HG03097 (cell line): ENCODE results near the gene DPAGT1.

Experiments used
- ATAC-seq: cut with Tn5 transposase; IDR thresholded peaks from one replicate; pipeline ENCODE4 v1.9.1; 2021; ENCODE audit not compliant: unreplicated experiment, low FRiP score

The DPAGT1 gene

DNA sequence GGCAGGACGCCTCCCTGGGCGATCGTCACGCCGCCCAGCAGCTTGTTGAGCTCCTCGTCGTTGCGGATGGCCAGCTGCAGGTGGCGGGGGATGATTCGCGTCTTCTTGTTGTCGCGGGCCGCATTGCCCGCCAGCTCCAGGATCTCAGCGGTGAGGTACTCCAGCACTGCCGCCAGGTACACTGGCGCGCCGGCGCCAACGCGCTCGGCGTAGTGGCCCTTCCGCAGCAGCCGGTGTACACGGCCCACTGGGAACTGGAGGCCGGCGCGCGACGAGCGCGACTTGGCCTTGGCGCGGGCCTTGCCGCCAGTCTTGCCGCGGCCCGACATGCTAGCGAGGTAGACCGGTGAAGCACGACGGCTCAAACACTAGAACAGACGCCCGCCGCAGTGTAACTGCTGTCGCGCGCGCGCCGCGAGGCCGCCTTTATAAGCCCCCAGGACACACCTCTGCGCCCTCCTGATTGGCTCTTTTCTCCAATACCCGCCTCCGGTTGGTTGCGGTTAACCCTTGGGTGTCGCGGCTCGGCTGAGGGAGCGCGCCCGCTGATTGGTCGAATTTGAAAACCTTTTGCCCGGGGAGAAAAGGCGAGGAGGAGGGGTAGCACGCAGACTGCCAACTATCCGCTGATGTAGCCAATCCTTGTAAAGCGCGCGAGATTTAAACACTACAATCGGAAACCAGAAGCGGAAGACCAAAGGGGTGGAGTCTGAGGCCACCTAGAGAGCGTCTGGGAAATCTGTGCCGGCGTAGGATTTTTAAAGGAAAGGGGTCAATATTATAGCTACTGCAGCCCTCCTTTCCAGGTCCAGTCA, 6.4 kb downstream of the DPAGT1 start:
- peak; percentile 71 for ATAC-seq

GRCh38 chr11:119094816-119095065, 6.9 kb downstream of the DPAGT1 start:
- peak; percentile 32 for ATAC-seq

DNA sequence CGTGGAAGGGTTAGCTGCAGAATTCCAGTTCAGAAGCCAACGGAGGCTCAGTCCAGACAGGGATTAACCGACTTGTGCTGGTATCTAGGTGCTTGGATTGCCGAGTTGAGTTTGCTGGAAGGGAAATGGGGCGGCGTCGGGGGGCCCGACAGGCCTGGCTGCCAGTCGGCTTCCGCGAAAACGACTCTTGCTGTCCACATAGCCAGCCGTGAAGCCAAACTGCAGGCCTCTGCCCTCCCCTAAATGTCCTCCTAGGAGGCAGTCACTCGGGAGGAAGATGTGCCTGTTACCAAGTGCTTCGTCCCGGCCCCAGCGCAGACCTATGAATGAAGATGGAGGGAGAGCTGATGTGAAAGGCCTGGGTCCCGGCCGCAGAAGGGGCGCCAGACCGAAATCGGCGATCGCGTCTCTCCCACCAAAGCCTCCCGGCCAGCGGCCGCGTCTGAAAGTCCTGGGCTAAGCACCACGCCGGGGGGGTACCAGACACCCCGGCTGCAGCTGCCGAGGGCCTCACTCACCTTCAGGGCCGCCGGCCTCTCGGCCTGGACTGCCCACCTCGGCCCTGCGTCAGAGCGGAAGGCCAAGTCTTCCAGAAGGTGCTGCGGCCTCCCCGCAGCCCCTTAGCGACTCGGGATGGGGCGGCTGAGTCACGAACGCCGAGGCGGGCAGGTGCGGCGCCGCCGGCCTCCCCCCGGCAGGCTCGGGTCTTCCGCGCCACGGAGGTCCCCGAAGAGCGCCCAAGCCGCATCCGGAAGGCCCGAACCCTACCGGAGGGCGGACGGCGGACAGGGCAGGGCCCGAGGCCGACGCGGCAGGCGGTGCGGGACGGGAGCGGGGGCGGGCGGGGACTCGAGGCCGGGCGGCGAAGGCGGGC, 7.5 kb downstream of the DPAGT1 start:
- peak; percentile 1 for ATAC-seq

DNA sequence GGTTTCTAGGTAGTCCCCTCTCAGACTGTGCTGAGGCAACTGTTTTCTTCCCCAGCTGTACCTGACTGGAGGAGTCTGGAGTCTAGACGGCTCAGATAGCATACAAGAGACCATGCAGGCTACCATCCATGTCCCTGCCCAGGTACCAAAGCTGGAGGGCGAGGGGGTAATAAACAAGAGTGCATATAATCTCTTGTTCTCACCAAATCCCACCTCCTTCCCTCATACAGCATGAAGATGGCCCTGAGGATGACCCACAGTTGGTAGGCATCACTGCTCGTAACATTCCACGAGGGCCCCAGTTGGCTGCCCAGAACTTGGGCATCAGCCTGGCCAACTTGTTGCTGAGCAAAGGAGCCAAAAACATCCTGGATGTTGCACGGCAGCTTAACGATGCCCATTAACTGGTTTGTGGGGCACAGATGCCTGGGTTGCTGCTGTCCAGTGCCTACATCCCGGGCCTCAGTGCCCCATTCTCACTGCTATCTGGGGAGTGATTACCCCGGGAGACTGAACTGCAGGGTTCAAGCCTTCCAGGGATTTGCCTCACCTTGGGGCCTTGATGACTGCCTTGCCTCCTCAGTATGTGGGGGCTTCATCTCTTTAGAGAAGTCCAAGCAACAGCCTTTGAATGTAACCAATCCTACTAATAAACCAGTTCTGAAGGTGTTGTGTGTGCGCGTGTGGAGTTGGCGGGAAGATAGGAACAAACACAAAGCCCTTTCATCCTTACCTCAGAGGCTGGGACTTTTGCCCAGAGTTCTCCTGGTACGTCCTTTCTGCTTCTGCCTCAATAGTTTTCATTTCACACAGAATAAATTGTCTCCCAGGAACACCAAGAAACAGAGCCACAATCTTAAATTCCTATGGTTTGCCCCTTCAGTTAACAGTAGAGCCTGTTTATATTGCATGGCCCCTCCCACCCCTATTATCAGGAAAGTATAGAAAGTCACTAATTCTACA, 8.5 kb downstream of the DPAGT1 start:
- ATAC-seq, result no peak

GRCh38 chr11:119091966-119092879, 9.4 kb downstream of the DPAGT1 start:
- no peak for ATAC-seq

GRCh38 chr11:119091178-119091577, 10.5 kb downstream of the DPAGT1 start:
- no peak for ATAC-seq

DNA sequence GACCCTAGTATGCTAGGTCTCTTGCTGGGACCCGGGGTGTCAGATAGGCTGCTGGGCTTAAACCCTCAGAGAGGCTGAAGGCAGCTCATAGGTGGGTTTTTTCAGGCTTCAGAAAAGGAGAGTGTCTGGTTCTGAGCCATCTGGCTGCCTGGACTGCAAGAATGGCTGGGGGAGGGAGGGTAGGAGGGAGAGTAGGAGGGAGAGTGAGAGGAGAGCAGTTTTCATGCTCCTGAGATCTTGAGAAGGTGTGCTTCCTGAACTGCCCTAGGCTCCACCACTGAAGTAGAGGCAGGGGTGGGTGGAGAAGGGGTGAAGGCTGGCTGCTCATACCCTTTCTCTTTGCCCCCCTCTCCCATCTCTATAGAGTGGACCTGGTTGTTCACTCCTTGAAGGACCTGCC, 12.3 kb downstream of the DPAGT1 start:
- no peak for ATAC-seq

DNA sequence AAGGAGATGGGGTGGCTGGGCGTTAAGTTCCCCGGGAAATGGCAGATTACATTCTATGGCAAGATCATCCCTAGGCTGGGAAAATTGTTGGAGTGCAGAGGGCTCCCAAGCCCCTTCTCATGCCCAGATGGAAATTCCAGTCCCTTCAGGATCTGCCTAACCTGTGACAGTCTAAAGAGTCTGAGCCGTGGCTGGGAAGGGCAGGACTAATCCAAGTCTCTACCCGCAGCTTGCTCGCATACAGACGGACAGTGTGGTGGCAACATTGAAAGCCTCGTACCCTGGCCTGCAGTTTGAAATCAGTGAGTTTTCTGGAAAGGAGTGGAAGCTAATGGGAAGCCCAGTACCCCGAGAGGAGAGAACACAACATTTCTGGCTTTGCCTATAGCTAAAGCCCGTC, 13.2 kb downstream of the DPAGT1 start:
- no peak for ATAC-seq

- ATAC-seq, result no peak
These were observed 13.9 kb downstream of the DPAGT1 start for GRCh38 chr11:119087747-119088241.

DNA sequence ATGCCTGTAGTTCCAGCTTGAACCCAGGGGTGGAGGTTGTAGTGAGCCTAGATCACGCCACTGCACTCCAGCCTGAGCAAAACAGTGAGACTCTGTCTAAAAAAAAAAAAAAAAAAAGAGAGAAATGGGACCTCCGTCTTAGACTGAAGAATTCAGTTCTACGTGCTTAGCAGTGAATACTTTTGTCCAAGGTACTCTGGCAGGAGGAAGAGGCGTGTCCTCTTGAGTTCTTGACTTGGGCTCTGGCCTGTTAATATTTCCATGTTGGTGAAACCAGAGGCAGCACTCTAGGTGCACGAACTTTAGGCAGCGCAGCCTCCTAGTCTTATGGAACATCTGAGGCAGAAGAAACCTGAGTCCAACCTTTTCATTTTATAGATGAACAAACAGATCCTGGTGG, 14.5 kb downstream of the DPAGT1 start:
- ATAC-seq, result no peak

GRCh38 chr11:119085437-119085847, 16.2 kb downstream of the DPAGT1 start:
- ATAC-seq, result no peak

GRCh38 chr11:119084663-119085436, 16.8 kb downstream of the DPAGT1 start, which contains the start of gene HMBS:
TSS of gene HMBS (plus strand) at chr11:119084881. CDS start at chr11:119085034, 153 bp downstream.
- ATAC-seq, result peak; percentile 63

GRCh38 chr11:119081682-119082260, 19.9 kb downstream of the DPAGT1 start:
- ATAC-seq, result no peak

GRCh38 chr11:119078675-119079420, 22.8 kb downstream of the DPAGT1 start:
- ATAC-seq, result no peak

DNA sequence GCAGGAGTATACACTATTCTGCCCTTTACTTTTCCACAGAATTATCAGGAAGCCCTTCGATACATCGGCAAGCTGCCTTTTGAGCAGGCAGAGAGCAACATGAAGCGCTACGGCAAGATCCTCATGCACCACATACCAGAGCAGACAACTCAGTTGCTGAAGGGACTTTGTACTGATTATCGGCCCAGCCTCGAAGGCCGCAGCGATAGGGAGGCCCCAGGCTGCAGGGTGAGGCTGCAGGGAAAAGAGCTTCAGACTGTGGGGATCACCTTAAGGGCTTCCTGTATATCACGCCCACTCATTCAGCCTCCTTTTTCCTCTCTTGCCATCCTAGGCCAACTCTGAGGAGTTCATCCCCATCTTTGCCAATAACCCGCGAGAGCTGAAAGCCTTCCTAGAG, 23.8 kb downstream of the DPAGT1 start:
- ATAC-seq, result no peak

DNA sequence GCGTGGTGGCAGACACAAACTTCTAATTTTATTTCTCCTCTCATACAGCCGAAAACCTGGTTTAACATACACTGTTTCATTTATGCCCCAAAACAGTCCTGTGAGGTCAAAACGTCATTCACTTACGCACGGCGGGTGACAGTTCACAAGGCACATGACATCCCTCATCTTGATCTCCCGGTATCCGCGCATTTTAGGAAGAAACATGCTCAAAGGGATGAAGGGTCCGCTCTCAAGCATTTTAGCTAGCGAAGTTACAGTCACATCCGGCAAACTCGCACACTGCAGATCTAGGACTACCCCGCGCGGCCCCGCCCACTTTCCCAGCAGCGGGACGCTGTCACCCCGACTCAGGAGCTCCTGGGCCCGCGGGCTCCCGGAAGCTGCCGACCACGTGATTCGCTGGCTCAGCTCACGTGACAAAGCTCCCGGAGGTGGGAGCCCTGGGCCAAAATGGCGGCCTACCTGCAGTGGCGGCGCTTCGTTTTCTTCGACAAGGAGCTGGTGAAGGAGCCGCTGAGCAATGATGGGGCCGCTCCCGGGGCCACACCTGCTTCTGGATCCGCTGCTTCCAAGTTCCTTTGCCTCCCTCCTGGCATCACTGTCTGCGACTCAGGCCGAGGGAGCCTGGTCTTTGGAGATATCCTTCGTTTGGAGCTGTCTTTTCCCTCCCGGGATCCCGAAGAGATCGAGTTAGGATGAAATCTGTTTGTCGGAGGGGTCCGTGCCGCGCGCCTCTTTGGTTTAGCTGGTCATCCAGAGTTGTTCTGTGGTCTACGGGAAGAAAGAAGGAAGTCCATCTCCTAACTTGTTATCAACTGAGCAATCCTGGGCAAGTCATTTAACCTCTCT, 34.1 kb downstream of the DPAGT1 start, which contains the start of gene VPS11:
VPS11 (plus strand) TSS at position 448 of the 852 bp plus-strand sequence; CDS start at position 454, 6 bp downstream.
- ATAC-seq, result peak; percentile 84

GRCh38 chr11:119065369-119065768, 36.3 kb downstream of the DPAGT1 start:
- no peak for ATAC-seq
